HCT116 (cell line): ENCODE measurements around the gene PHLPP2. TPM values are rescaled to one million over a fixed set of nuclear protein-coding genes. Genes with fewer than 3 reads are reported as not detected.

Experiments
- ATAC-seq: fragments of 200-7000 bp; cut with Tn5 transposase; 2 replicates; pipeline ENCODE4 v1.9.1; 2020; ENCODE audit warnings: mild to moderate bottlenecking, moderate library complexity
- BruUV-seq: library from RNA; stranded (reverse); fragments of 400-500 nt; replicated peaks from 2 replicates; lab custom pipeline; 2021; lab: Mats Ljungman, UMichigan
- CTCF ChIA-PET: fragments of 300-600 bp; sonication (Branson Sonifier 250); formaldehyde crosslinking; loops from one replicate; lab custom pipeline; 2021; ENCODE audit warnings: antibody characterized with exemption; lab: Charles Lee
- POLR2A ChIA-PET: fragments of 300-600, 350-600 bp; sonication (Branson Sonifier 250); formaldehyde crosslinking; loops from one replicate; lab custom pipeline; 2021; ENCODE audit warnings: antibody characterized with exemption; lab: Charles Lee
- RAD21 ChIA-PET, 2 experiments: fragments of 300-600 bp; sonication (Branson Sonifier 250); formaldehyde crosslinking; loops; one replicate each; lab custom pipeline; 2023; ENCODE audit warnings: low total read pairs in 2 of 2; ENCODE audit not compliant: uncharacterized antibody in 2 of 2, unreplicated experiment in 2 of 2, low non-redundant PET in 1 of 2; lab: Charles Lee
- DNase-seq: peaks from one replicate; pipeline ENCODE4 v3.0.0-alpha.2; 2010; ENCODE audit warnings: low read depth, low spot score
- H2AFZ ChIP-seq: fragments of 200-600 bp; shearing (Covaris generic), sonication (generic); 2 replicates; pipeline ENCODE4 v1.6.1; 2017; ENCODE audit warnings: low read depth, mixed run types, mixed read lengths, antibody characterized with exemption, low read length; ENCODE audit not compliant: poor library complexity, severe bottlenecking
- H3K27ac ChIP-seq: 2 replicates; pipeline ENCODE4 v1.5.1; 2012; ENCODE audit warnings: low read depth, low read length
- H3K27me3 ChIP-seq: fragments of 200-600 bp; sonication (generic); 2 replicates; pipeline ENCODE4 v1.6.1; 2016; ENCODE audit warnings: mixed run types, low read length, mixed read lengths; ENCODE audit not compliant: insufficient read depth
- H3K36me3 ChIP-seq, 2 experiments: fragments of 200-500 bp in 1 of 2; fragments of 200-600 bp in 1 of 2; sonication (Bioruptor generic) in 1 of 2; sonication (generic) in 1 of 2; 2 replicates each; pipeline versions ENCODE4 v1.5.1 to v1.6.1; 2014 to 2016; ENCODE audit warnings: low read length in 2 of 2, inconsistent platforms in 1 of 2, mixed read lengths in 1 of 2, mixed run types in 1 of 2; ENCODE audit not compliant: insufficient read depth in 2 of 2, control insufficient read depth in 1 of 2
- H3K4me1 ChIP-seq, 2 experiments: fragments of 200-600 bp in 1 of 2; sonication (generic) in 1 of 2; 2 replicates each; pipeline versions ENCODE4 v1.5.1 to v1.6.1; 2012 to 2017; ENCODE audit warnings: low read length in 2 of 2, inconsistent platforms in 1 of 2, mild to moderate bottlenecking in 1 of 2, mixed read lengths in 1 of 2, mixed run types in 1 of 2, moderate library complexity in 1 of 2; ENCODE audit not compliant: insufficient read depth in 2 of 2, control insufficient read depth in 1 of 2
- H3K4me2 ChIP-seq: fragments of 200-600 bp; sonication (generic); 2 replicates; pipeline ENCODE4 v1.6.1; 2017; ENCODE audit warnings: mixed run types, low read length, mixed read lengths
- H3K4me3 ChIP-seq, 2 experiments: fragments of 200-600 bp in 1 of 2; sonication (generic) in 1 of 2; replicated peaks in 1 of 2; 2 replicates each; pipeline ENCODE4 v1.5.1; 2011 to 2016; ENCODE audit warnings: low read length in 2 of 2, control low read depth in 1 of 2, low read depth in 1 of 2, mild to moderate bottlenecking in 1 of 2, mixed read lengths in 1 of 2, mixed run types in 1 of 2
- H3K79me2 ChIP-seq: fragments of 200-600 bp; sonication (generic); 2 replicates; pipeline ENCODE4 v1.6.1; 2017; ENCODE audit warnings: mild to moderate bottlenecking, mixed run types, low read length, moderate library complexity, mixed read lengths; ENCODE audit not compliant: insufficient read depth
- H3K9ac ChIP-seq: fragments of 200-600 bp; sonication (generic); 2 replicates; pipeline ENCODE4 v1.6.1; 2016; ENCODE audit warnings: low read length, mixed read lengths
- H3K9me2 ChIP-seq: fragments of 200-600 bp; sonication (generic), shearing (Covaris generic); 2 replicates; pipeline ENCODE4 v1.6.1; 2017; ENCODE audit warnings: mixed run types, mild to moderate bottlenecking, moderate library complexity; ENCODE audit not compliant: insufficient read depth
- H3K9me3 ChIP-seq, 2 experiments: fragments of 200-500 bp in 1 of 2; fragments of 200-600 bp in 1 of 2; sonication (Bioruptor generic) in 1 of 2; sonication (generic) in 1 of 2; 2 replicates each; pipeline ENCODE4 v1.6.1; 2014 to 2017; ENCODE audit warnings: low read length in 2 of 2, mixed read lengths in 2 of 2, inconsistent platforms in 1 of 2, low read depth in 1 of 2, mild to moderate bottlenecking in 1 of 2, mixed run types in 1 of 2, moderate library complexity in 1 of 2; ENCODE audit not compliant: control insufficient read depth in 1 of 2, insufficient read depth in 1 of 2
- H4K20me1 ChIP-seq: fragments of 200-600 bp; sonication (generic), shearing (Covaris generic); 2 replicates; pipeline ENCODE4 v1.6.1; 2017; ENCODE audit warnings: mixed run types, mild to moderate bottlenecking, moderate library complexity; ENCODE audit not compliant: insufficient read depth
- ATF3 ChIP-seq: IDR thresholded peaks from 2 replicates; pipeline ENCODE4 v1.6.1; 2012
- CEBPB ChIP-seq: IDR thresholded peaks from 2 replicates; pipeline ENCODE4 v1.6.1; 2012; ENCODE audit warnings: low read depth
- FOSL1 ChIP-seq: IDR thresholded peaks from 2 replicates; pipeline ENCODE4 v1.6.1; 2012; ENCODE audit warnings: low read depth
- POLR2A ChIP-seq: IDR thresholded peaks from 2 replicates; pipeline ENCODE4 v1.7.0; 2011; ENCODE audit warnings: borderline replicate concordance; ENCODE audit not compliant: insufficient read depth, insufficient read length; ENCODE audit errors: extremely low read depth
- POLR2AphosphoS5 ChIP-seq: IDR thresholded peaks from 2 replicates; pipeline ENCODE4 v1.6.1; 2011; ENCODE audit warnings: mild to moderate bottlenecking, low read depth, low read length, moderate library complexity
- REST ChIP-seq: IDR thresholded peaks from 2 replicates; pipeline ENCODE4 v1.6.1; 2012; ENCODE audit warnings: low read depth
- SP1 ChIP-seq: IDR thresholded peaks from 2 replicates; pipeline ENCODE4 v1.6.1; 2012; ENCODE audit warnings: low read depth
- SRF ChIP-seq: IDR thresholded peaks from 2 replicates; pipeline ENCODE4 v1.6.1; 2012; ENCODE audit warnings: low read depth
- YY1 ChIP-seq: IDR thresholded peaks from 2 replicates; pipeline ENCODE4 v1.6.1; 2011; ENCODE audit warnings: low read length, low read depth, moderate library complexity, mild to moderate bottlenecking; ENCODE audit not compliant: insufficient replicate concordance; ENCODE audit errors: extremely low read depth
- ZFX ChIP-seq: fragments of 450-650 bp; IDR thresholded peaks from 2 replicates; pipeline ENCODE4 v1.6.1; 2017
- ZNF274 ChIP-seq: fragments of 200-500 bp; sonication (Bioruptor generic); IDR thresholded peaks from 2 replicates; pipeline ENCODE4 v1.6.1; 2014; ENCODE audit warnings: mild to moderate bottlenecking, low read depth, low read length, inconsistent platforms
- intact Hi-C: fragments of 100-400 bp; cut with micrococcal nuclease; formaldehyde crosslinking; loops from 2 replicates; pipeline ENCODE4 v1.10.0; 2022
- total RNA-seq: library from RNA; stranded (reverse); gene quantifications from one replicate; pipeline ENCODE4 v1.2.1, GENCODE V29; 2021; ENCODE audit not compliant: unreplicated experiment
- TF ChIP-seq, protein P1 (sequence below), 3 experiments: fragments of 200-600 bp in 1 of 3; sonication (generic) in 1 of 3; IDR thresholded peaks in 2 of 3; conservative IDR thresholded peaks in 1 of 3; 2 replicates each; pipeline ENCODE4 v1.5.1; 2012 to 2017; ENCODE audit warnings: low read depth in 2 of 3, low read length in 2 of 3, antibody characterized with exemption in 1 of 3, borderline replicate concordance in 1 of 3, control low read depth in 1 of 3, mild to moderate bottlenecking in 1 of 3, mixed read lengths in 1 of 3, mixed run types in 1 of 3, moderate library complexity in 1 of 3; ENCODE audit not compliant: insufficient read depth in 1 of 3

The PHLPP2 gene
- total RNA-seq, 1 experiment from 2014 or later: 9.0 TPM

DNA sequence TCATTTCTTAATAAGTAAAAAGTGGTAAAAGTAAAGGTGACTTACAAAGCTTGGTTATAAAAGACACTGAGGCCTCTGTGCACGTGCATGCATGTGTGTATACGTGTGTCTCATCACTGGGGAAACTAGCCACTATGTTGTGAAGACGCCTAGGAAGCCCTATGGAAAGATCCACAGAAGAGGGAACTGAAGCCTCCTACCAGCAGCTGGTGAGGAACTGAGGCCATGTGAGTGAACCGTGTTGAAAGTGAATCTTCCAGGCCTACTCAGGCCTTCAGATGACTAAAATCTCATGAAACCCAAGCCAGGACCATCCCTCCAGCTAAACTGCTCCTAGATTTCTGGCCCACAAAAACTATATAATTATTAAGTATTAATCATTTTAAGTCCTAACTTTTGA, 23.7 kb downstream of the PHLPP2 start:
- no peak for DNase-seq
- H3K9me3 ChIP-seq: no peaks in the 10 kb centered on the region
- H3K27ac ChIP-seq: no peak overlapping the region
- H3K4me1 ChIP-seq: no peaks in the 10 kb centered on the region
- ChIA-PET CTCF (no interaction called here), POLR2A (no interaction called here), RAD21 (no interaction called here)
- no peaks in the 10 kb centered on the region for H3K27me3 ChIP-seq
- H3K9me2 ChIP-seq: no peaks in the 10 kb centered on the region
- H2AFZ ChIP-seq: no peak overlapping the region
- H3K4me3 ChIP-seq: no peak overlapping the region
- ATAC-seq: no peak
- H3K4me2 ChIP-seq: no peak overlapping the region
- no peak overlapping the region for H3K9ac ChIP-seq
- H3K79me2 ChIP-seq: no peaks in the 10 kb centered on the region
- H4K20me1 ChIP-seq: no peaks in the 10 kb centered on the region
- intact Hi-C loops: no loop called here
- TF ChIP-seq, protein P1, sequence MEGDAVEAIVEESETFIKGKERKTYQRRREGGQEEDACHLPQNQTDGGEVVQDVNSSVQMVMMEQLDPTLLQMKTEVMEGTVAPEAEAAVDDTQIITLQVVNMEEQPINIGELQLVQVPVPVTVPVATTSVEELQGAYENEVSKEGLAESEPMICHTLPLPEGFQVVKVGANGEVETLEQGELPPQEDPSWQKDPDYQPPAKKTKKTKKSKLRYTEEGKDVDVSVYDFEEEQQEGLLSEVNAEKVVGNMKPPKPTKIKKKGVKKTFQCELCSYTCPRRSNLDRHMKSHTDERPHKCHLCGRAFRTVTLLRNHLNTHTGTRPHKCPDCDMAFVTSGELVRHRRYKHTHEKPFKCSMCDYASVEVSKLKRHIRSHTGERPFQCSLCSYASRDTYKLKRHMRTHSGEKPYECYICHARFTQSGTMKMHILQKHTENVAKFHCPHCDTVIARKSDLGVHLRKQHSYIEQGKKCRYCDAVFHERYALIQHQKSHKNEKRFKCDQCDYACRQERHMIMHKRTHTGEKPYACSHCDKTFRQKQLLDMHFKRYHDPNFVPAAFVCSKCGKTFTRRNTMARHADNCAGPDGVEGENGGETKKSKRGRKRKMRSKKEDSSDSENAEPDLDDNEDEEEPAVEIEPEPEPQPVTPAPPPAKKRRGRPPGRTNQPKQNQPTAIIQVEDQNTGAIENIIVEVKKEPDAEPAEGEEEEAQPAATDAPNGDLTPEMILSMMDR (IDR thresholded peaks at IDR 0.05 in 2 of 3, conservative IDR thresholded peaks at IDR 0.05 in 1 of 3; ENCODE audit: borderline replicate concordance in 1 of 3, insufficient read depth in 1 of 3, low read depth in 2 of 3, low read length in 2 of 3): no peak
- TF ChIP-seq ZFX (no peak), SP1 (no peak)
- BruUV-seq: no TSS peak
- no peaks in the 10 kb centered on the region for H3K36me3 ChIP-seq

GRCh38 chr16:71698491-71698890, 26.0 kb downstream of the PHLPP2 start:
- DNase-seq: no peak
- H3K9me2 ChIP-seq: no peaks in the 10 kb centered on the region
- H3K9me3 ChIP-seq: no peaks in the 10 kb centered on the region
- H3K4me3 ChIP-seq: no peak overlapping the region
- no peaks in the 10 kb centered on the region for H3K79me2 ChIP-seq
- CTCF ChIA-PET: no interaction called here
- intact Hi-C loops: no loop called here
- ATAC-seq: no peak
- no TSS peak for BruUV-seq
- H3K9ac ChIP-seq: no peak overlapping the region
- H3K4me2 ChIP-seq: no peak overlapping the region
- no peaks in the 10 kb centered on the region for H4K20me1 ChIP-seq
- POLR2A ChIA-PET: no interaction called here
- H3K4me1 ChIP-seq: no peaks in the 10 kb centered on the region
- no peaks in the 10 kb centered on the region for H3K27me3 ChIP-seq
- RAD21 ChIA-PET: no interaction called here
- H2AFZ ChIP-seq: no peak overlapping the region
- no peak overlapping the region for H3K27ac ChIP-seq
- no peaks in the 10 kb centered on the region for H3K36me3 ChIP-seq
- TF ChIP-seq REST: no peak
- TF ChIP-seq POLR2A: no peak
- TF ChIP-seq SP1: no peak
- no peak for TF ChIP-seq ZFX
- TF ChIP-seq POLR2AphosphoS5: no peak
- no peak for TF ChIP-seq ATF3
- no peak for TF ChIP-seq CEBPB
- no peak for TF ChIP-seq ZNF274
- TF ChIP-seq, protein P1 (IDR thresholded peaks at IDR 0.05 in 2 of 3, conservative IDR thresholded peaks at IDR 0.05 in 1 of 3; ENCODE audit: borderline replicate concordance in 1 of 3, insufficient read depth in 1 of 3, low read depth in 2 of 3, low read length in 2 of 3): no peak
- TF ChIP-seq SRF: no peak
- no peak for TF ChIP-seq YY1
- TF ChIP-seq FOSL1: no peak
